H1 (cell line): ENCODE data around the gene NUP210.

Source experiments
- BRCA1 ChIP-seq: IDR thresholded peaks from 2 replicates; pipeline ENCODE4 v1.6.1; 2012; ENCODE audit warnings: low read depth, low read length, improper control_type of control experiment
- CBX8 ChIP-seq: fragments of 300-800, 300-1000 bp; sonication (generic); IDR thresholded peaks from 2 replicates; pipeline ENCODE4 v1.7.1; 2016; ENCODE audit warnings: low read depth, low read length, borderline replicate concordance
- CTCF ChIP-seq, 3 experiments: IDR thresholded peaks; 1 replicate in 2 of 3; 2 replicates in 1 of 3; pipeline versions ENCODE4 v1.5.1 to v1.6.1; 2011; ENCODE audit warnings: low read length in 3 of 3, mild to moderate bottlenecking in 3 of 3, inconsistent platforms in 2 of 3, low read depth in 1 of 3, moderate library complexity in 1 of 3; ENCODE audit not compliant: insufficient read depth in 1 of 3; ENCODE audit errors: control extremely low read depth in 1 of 3
- E2F6 ChIP-seq: IDR thresholded peaks from 2 replicates; pipeline ENCODE4 v1.6.1; 2012; ENCODE audit warnings: inconsistent platforms
- EZH2 ChIP-seq: fragments of 200-600 bp; sonication (generic); IDR thresholded peaks from 2 replicates; pipeline ENCODE4 v1.7.1; 2012; ENCODE audit warnings: low read depth, mild to moderate bottlenecking, moderate library complexity, low read length, inconsistent platforms; ENCODE audit not compliant: severe bottlenecking
- SIN3A ChIP-seq, 2 experiments: IDR thresholded peaks in 1 of 2; conservative IDR thresholded peaks in 1 of 2; 2 replicates each; pipeline ENCODE4 v1.6.1; 2011 to 2012; ENCODE audit warnings: low read length in 2 of 2, improper control_type of control experiment in 1 of 2, low read depth in 1 of 2, mild to moderate bottlenecking in 1 of 2
- USF2 ChIP-seq: IDR thresholded peaks from 2 replicates; pipeline ENCODE4 v1.6.1; 2011; ENCODE audit warnings: low read length, improper control_type of control experiment
- YY1 ChIP-seq: IDR thresholded peaks from 2 replicates; pipeline ENCODE4 v1.6.1; 2011; ENCODE audit warnings: low read depth, mild to moderate bottlenecking, low read length

GRCh38 chr3:13268120-13268519 is 152.0 kb downstream of the NUP210 start:
- TF ChIP-seq EZH2 (no peak), USF2 (no peak), CTCF (IDR thresholded peaks at IDR 0.05; ENCODE audit: control extremely low read depth in 1 of 3, insufficient read depth in 1 of 3, low read depth in 1 of 3, low read length in 3 of 3) (no peak), E2F6 (no peak), BRCA1 (no peak), CBX8 (no peak), YY1 (no peak), SIN3A (conservative IDR thresholded peaks at IDR 0.05 in 1 of 2, IDR thresholded peaks at IDR 0.05 in 1 of 2; ENCODE audit: low read depth in 1 of 2, low read length in 2 of 2) (no peak)
